ENCODE measurements around the gene STRADA.

DNA sequence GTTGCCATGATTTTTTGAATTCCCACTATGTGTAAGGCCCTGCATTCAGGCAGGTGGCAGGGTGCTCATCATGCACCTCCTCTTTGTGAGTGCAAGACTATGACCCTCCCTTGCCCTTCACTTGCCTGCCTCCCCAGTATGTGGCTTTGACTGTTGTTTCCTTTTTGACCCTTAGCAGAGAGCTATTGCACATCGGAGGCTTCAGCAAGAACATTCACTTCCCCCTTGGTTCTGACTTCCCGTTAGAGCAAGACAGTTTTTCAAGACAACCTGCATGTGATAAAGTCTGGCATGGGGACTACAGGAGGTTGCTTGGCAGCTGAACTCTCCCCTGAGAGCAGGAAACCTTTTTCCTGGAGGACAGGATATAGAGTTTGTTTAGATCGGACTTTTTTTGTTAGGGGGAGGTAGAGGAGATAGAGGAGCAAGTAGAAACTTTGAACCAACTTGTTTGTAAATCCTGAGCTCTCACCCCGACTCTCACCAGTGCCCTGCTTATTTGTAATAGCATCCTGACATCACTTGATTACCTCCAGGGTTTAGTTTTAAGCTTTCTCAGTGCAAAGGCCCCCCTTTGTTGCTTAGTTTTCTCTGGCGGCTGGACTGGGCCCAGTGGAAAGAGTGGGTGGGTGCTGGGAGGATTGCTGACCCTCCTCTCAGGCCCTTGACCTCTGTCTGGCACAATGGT lies 75.9 kb downstream of the STRADA start:
- TF ChIP-seq, protein P1, sequence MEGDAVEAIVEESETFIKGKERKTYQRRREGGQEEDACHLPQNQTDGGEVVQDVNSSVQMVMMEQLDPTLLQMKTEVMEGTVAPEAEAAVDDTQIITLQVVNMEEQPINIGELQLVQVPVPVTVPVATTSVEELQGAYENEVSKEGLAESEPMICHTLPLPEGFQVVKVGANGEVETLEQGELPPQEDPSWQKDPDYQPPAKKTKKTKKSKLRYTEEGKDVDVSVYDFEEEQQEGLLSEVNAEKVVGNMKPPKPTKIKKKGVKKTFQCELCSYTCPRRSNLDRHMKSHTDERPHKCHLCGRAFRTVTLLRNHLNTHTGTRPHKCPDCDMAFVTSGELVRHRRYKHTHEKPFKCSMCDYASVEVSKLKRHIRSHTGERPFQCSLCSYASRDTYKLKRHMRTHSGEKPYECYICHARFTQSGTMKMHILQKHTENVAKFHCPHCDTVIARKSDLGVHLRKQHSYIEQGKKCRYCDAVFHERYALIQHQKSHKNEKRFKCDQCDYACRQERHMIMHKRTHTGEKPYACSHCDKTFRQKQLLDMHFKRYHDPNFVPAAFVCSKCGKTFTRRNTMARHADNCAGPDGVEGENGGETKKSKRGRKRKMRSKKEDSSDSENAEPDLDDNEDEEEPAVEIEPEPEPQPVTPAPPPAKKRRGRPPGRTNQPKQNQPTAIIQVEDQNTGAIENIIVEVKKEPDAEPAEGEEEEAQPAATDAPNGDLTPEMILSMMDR (IDR thresholded peaks at IDR 0.05) = no peak
- no peak for TF ChIP-seq POLR2A (IDR thresholded peaks at IDR 0.05)
